ENCODE measurements around the gene SPACA4.
"Not testable (repeated sequence)": the region's sequence is repeated elsewhere in the genome, so short reads cannot be mapped to it uniquely, and the experiment has no call there.

SPACA4 gene

DNA sequence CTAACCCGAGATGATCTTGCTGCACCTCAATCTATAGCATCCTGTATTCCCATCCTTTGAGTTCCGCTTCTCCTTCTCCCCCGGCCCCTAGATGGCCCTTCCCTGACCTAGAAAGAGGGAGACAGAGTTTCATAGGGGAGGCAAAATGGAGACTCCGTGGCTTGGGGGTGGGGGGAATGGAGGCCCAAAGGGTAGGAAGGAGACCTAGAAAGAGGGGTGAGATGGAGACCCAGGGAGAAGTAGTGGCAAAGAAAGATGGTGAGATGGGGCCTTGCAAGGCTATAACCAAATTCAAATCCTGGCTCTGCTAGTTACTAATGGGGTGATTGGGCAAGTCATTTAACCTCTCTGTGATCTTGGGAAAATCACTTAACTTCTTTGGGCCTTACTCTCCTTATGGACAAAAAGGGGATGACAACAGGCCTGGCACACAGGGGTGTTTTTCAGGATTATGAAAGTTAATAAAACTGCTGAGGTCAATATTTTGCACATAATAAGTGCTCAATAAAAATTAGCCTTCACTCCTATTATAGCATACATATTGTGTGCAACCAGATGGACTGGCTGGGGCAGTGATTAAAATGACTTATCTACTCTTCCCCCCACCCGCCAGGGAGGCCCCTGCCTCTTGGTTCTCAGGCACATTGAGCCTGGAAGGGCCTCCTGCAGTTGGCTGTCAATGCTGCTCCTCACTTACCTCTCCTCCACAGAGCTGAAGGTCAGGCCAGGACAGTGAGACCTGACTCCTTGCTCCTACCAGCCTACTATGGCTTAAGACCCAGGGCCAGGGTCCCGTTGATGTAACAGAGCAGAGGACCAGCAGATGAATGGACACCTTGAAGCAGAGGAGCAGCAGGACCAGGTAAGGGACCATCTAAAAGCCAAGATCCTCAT lies 13.4 kb downstream of the SPACA4 start:
- no peak for DNase-seq

DNA sequence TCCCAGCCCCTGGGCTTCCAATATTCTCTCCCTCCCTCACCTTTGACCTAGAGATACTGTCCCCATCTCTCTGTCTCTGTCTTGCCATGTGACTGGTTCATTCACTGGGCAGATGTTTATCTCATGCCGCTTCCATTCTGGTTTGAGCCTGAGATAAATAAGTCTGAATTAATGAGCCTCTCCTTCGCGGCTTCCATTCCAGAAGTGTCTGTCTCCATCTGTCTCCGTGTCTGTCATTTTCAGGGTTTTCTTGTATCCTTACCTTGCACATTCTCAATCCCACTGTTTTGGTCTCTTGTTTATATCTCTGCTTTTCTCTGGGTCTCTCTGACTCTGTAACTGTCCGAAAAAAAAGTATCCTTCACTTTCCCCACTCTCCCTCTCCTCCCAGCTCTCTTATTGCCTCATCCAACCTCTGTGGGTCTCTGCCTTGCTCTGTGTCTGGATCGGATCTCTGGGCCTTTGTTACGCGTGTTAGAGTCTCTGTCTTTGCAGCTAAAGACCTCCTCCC lies 17.1 kb downstream of the SPACA4 start:
- no peak for DNase-seq

DNA sequence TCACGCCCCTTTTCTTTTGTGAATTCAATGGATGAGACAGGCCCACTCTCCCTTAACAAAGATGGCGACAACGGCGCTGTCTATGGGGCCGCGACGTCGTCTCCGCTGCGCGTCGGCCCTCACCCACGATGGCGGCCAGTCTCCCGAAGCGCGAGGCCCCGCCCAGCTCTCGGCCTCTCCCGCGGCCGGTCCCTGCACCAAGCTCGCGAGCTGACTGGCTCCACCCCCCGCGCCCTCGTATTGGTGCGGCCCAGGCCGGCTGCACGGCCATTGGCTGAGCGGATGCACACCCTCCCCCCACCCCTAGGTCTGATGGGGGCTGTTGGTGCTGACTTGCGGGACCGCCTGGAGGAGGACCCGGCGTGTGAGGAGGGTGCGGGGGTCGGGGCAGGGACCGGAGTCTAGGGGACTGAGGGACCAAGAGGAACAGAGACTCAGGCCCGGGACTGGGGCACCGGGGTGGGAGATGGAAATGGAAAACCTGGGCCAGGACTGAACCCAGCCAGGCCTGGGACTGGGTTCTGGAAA lies 17.6 kb downstream of the SPACA4 start:
- peak; percentile 95 for DNase-seq

DNA sequence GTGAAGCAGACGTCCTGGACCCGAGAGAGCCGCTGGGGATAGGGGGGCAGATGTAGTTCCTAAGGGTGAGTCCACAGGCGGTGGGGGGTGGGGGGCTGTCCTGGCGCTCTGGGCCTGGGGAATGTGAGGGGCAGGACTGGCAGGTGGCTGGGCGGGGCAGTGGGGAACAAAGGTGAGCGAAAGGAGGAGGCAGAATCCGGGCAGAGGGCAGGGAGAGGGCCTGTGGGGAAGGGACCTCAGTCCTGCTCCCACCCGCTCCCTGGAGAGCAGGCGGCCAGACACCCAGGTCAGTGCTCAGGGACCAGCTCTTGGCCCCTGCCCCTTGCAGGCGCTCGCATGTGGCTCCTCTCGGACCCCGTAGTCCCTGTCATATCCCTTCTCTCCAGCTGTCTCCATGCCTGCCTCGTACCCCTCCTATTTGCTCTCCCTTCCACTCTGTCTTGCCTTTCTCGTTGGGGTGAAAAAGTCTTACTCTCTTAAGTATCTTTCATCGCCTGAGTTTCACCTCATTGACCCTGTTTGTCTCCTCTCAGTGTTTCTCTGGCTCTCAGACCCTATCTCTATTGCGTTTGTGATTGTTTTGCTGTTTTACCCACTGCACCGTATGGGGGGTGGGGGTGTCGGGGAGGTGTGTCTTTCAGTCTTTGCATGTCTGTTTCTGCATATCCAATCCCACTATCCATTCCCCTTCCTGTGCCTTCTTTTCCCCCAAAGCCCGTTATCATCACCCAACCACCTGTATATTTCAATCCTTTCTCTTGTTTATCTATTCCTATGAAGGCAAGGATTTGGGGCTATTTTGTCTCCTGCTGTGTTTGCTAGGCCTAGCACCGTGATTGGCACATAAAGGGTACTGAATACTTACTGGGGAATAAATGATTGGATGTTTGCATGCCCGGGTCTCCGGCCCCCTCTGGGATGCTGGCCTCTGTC lies 18.5 kb downstream of the SPACA4 start:
- DNase-seq: no peak

DNA sequence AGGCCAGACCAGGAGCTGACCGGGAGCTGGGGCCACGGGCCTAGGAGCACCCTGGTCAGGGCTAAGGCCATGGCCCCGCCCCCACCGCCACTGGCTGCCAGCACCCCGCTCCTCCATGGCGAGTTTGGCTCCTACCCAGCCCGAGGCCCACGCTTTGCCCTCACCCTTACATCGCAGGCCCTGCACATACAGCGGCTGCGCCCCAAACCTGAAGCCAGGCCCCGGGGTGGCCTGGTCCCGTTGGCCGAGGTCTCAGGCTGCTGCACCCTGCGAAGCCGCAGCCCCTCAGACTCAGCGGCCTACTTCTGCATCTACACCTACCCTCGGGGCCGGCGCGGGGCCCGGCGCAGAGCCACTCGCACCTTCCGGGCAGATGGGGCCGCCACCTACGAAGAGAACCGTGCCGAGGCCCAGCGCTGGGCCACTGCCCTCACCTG lies 19.4 kb downstream of the SPACA4 start:
- no peak for DNase-seq

DNA sequence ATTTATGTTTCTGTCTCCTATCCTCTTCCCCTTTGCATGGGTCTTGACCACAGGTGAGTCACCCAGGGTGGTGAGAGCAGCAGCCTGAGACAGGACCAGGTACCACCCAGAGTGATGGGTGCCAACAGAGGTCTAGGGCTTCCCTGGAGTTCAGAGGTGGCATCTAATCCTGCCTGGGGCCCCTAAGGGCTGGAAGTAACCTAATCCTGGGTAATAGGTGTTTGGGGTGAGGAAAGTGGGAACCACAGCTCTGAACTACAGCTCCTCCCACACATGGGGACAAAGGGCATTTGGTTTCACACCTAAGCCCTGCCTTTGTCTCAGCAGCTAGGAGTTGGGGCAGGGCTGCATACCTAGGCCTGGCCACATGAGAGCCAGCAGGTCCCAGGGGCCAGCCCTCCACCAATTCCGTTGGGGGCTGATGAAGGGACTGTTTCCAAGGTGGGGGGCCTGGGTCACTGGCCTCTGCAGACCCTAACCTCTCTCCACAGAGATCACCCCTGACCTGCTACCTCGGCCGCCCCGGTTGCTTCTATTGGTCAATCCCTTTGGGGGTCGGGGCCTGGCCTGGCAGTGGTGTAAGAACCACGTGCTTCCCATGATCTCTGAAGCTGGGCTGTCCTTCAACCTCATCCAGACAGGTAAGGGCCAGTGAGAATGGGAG lies 20.8 kb downstream of the SPACA4 start:
- peak; percentile 57 for DNase-seq

DNA sequence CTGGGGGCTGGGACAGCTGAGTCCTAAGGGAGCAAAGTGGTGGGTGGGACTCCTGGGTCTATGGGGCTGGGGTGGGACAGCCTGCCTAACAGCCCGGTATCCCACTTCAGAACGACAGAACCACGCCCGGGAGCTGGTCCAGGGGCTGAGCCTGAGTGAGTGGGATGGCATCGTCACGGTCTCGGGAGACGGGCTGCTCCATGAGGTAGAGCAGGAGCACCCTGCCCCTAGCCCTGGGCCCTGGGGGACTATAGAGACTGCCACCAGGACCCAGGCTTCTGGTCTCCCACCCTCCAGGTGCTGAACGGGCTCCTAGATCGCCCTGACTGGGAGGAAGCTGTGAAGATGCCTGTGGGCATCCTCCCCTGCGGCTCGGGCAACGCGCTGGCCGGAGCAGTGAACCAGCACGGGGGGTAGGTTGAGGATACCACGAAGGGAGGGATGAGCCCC lies 21.3 kb downstream of the SPACA4 start:
- DNase-seq: no peak

DNA sequence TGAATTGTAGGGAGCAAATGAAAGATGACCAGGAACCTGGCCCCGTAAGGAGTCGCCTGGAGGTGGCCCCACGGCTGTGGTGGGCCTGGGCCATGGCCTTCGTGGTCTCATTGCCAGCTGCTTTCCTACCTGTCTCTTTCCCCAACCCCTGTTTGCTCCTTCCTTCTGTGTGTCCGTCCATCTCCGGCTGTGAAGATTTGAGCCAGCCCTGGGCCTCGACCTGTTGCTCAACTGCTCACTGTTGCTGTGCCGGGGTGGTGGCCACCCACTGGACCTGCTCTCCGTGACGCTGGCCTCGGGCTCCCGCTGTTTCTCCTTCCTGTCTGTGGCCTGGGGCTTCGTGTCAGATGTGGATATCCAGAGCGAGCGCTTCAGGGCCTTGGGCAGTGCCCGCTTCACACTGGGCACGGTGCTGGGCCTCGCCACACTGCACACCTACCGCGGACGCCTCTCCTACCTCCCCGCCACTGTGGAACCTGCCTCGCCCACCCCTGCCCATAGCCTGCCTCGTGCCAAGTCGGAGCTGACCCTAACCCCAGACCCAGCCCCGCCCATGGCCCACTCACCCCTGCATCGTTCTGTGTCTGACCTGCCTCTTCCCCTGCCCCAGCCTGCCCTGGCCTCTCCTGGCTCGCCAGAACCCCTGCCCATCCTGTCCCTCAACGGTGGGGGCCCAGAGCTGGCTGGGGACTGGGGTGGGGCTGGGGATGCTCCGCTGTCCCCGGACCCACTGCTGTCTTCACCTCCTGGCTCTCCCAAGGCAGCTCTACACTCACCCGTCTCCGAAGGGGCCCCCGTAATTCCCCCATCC lies 22.1 kb downstream of the SPACA4 start:
- DNase-seq: no peak

DNA sequence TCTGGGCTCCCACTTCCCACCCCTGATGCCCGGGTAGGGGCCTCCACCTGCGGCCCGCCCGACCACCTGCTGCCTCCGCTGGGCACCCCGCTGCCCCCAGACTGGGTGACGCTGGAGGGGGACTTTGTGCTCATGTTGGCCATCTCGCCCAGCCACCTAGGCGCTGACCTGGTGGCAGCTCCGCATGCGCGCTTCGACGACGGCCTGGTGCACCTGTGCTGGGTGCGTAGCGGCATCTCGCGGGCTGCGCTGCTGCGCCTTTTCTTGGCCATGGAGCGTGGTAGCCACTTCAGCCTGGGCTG lies 22.7 kb downstream of the SPACA4 start:
- no peak for DNase-seq

DNA sequence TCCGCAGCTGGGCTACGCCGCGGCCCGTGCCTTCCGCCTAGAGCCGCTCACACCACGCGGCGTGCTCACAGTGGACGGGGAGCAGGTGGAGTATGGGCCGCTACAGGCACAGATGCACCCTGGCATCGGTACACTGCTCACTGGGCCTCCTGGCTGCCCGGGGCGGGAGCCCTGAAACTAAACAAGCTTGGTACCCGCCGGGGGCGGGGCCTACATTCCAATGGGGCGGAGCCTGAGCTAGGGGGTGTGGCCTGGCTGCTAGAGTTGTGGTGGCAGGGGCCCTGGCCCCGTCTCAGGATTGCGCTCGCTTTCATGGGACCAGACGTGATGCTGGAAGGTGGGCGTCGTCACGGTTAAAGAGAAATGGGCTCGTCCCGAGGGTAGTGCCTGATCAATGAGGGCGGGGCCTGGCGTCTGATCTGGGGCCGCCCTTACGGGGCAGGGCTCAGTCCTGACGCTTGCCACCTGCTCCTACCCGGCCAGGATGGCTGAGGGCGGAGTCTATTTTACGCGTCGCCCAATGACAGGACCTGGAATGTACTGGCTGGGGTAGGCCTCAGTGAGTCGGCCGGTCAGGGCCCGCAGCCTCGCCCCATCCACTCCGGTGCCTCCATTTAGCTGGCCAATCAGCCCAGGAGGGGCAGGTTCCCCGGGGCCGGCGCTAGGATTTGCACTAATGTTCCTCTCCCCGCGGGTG lies 23.2 kb downstream of the SPACA4 start:
- DNase-seq: no peak

DNA sequence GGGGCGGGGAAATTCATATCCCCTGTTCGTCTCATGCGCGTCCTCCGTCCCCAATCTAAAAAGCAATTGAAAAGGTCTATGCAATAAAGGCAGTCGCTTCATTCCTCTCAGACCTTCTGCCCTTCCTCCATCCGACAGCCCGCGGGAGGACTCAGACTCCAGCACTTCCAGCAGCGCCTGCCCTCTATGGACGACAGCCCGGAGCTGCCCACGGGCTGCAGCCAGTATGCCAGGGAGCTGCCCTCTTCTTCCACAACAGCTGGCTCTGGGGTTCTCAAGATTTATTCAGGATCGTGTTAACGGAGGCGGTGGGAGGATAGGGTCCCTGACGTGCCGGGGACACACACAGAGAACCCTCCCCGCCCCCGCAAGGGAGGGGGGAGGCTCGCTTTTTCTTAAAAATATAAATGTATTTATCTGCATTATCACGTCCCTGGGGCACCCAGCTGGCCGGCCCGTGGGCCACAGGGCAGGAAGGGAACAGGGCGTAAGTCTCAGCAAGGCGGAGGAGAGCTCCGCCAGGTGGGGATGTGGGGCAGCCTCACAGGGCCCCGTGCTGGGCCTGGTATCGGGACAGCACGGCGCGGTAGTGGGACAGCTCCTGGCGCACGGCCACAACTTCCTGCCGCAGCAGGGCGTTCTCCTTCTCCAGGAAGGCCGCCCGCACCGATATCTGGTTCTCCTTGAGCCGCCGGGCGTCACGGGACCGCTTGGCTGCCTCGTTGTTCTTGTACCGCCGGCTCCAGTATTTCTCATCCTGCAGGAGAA lies 23.9 kb downstream of the SPACA4 start:
- no peak for DNase-seq

DNA sequence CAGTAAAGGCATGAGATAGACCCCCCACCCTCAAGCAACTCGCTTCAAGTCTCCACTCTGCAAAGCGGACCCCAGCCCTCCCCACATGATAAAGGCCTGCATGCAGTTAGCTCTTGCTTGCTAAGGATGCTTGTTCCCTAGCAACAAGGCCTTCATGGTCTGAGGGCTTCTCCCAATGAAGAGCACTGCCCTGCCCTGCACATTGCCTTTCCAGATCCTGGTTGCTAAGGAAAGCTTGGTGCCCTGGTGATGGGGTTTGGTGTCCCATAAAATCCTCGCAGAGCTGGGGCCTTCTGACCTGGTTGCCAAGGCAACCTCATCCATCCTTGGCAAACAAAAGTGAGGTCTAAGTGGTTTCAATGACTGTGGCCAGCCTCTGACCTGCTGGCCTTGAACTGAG lies 24.7 kb downstream of the SPACA4 start:
- no peak for DNase-seq

DNA sequence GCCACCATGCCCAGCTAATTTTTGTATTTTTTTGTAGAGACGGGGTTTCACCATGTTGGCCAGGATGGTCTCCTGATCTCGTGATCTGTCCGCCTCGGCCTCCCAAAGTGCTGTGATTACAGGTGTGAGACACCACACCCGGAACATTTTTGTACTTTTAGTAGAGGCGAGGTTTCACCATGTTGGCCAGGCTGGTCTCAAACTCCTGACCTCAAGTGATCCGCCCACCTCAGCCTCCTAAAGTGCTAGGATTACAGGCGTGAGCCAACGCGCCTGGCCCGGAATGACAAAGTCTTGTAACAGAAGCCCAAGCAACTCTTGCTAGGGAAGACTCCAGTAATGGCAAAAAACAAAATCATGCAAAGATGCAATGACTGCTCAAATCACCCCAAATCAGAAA lies 25.7 kb downstream of the SPACA4 start:
- not testable (repeated sequence) for DNase-seq

DNA sequence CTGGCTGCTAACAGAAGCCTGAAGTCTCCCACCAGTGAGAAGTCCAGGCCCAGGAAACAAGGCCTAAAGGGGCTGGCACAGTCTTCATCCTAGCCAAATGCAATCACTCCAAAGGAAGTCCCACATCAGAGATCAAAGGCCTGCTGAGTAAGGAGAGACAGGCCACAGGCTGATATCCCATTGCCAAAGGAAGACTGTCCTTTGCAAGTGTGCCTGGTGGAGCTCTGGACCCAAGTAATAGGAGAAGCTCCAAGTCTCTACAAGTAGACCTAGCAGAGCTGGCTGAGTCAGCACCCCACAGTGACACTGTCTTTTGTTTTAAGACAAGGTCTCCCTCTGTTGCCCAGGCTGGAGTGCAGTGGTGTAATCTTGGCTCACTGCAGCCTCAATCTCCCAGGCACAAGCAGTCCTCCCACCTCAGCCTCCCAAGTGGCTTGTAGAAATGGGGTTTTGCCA lies 26.2 kb downstream of the SPACA4 start:
- DNase-seq: no peak

DNA sequence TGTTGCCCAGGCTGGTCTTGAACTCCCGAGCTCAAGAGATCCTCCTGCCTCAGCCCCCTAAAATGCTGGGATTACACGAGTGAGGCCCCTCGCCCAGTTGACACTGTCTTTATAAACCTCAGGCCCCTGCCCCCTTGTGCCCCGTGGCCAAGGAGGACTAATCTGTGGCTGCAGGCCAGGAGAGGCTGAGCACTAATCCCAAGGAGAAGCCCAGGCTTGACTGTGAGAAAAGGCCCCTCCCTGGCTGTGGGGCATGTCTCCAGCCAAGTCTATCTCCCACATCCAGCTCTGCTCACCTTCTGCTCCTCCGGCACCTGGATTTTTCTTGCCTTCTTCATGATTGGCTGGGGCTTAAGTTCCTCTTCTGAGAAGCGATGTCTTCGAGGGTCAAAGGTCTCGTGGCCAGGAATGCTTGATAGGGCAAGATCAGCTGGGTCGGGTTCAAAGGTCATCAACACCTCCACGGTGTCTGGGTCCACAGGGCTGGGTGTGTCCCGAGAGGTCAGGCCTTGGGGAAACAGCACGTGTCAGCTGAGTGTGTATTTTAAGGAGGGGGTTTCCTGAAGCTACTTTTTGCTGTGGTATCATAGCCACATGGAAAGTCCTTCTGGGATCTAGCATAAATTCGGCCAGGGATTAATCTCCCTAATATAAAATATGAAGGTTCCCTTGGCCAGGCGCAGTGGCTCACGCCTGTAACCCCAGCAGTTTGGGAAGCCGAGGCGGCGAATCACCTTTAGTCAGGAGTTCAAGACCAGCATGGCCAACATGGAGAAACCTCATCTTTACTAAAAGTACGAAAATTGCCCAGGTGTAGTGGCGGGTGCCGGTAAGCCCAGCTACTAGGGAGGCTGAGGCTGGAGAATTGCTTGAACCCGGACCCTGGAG lies 26.9 kb downstream of the SPACA4 start:
- no peak for DNase-seq

DNA sequence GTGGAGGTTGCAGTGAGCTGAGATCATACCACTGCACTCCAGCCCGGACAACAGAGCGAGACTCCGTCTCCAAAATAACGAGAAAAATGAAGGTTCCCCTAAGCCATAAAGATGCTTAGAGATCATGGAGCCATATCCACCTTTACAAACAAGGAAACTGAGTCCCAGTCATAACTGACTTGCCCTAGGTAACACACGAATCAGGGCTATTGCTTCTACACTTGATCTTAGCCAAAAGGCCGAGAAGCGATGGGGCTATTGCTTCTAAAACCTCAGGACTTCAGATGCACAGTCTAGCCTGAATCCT lies 27.4 kb downstream of the SPACA4 start:
- no peak for DNase-seq

DNA sequence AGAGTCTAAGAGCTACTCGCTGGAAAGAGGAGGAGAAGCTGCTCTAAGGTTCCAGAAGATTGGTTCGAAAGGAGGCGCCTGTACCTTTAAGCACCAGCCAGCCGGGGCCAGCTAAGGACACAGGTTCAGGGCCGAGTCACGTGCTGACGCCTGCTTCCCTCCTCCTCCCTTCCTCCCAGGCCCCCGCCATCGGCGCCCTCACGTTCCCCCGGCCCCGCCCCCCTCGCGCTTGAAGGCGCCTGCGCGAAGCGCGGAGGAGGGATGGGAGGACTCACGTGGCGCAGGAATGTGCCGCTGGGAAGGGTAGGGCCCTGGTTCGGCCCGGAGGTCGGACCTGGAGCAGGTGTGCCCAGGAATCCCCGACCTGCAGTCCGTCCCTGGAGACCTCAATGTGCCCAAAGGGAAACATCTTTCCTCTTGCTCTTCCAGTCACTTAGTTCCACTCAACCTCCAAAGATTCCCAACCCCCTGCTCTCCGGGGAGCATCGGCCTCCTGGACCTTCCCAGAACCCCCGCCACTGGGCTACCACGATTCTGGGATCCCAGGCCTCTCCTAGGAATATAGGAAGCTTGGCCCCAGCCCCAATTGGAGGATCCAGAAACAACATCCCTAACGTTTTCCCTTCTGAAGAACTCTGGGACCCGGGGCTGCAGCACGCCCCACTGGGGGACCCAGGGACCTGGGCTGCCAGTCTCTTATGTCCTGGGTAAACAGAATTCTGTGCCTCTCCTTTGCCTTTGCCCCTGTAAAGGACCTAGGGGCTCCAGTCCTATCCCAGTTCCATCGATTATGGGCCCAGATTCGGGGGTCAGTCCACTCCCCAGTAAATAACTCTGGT lies 28.1 kb downstream of the SPACA4 start:
- peak; percentile 89 for DNase-seq

DNA sequence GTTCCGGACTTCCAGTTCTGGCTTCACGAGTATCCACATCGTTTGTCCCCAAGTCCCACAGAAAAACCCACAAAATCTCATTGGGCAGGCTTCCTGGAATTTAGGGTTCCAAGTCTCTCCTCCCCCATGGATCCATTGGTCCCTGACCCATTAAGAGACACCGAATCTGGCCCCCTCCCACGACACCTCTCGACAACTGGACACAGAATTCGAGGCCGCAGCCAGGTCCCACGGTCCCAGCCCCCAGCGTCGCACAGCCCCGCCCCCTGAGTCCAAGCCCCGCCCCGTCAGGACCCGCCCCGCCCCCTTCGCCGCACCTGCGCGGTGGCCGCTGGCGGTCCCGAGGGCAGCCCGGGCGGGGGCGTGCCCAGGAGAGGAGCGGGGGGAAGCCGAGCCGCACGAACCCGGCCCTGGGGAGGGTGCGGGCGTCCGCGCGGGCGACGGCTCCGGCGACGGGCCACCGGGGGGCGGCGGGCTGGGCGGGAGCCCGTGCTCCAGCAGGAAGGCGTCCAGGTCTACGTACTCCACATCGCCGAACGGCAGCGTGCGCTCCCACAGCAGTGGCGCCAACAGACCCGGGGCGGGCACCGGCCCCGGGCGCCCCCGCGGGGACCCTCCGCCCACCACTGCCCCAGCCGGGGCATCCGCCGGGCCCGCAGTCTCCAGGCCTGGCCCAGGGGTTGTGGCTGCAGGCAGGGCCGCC lies 28.9 kb downstream of the SPACA4 start:
- peak; percentile 73 for DNase-seq
